AG09309 (cell line): ENCODE measurements around the gene BET1.
"Not testable (repeated sequence)": the region's sequence is repeated elsewhere in the genome, so short reads cannot be mapped to it uniquely, and the experiment has no call there.

Experiments used
- DNase-seq: peaks from one replicate; pipeline ENCODE4 v3.0.0-alpha.2; 2010; ENCODE audit warnings: low read depth
- H3K4me3 ChIP-seq: 2 replicates; pipeline ENCODE4 v1.5.1; 2011; ENCODE audit warnings: mild to moderate bottlenecking, low read depth, low read length, moderate library complexity; ENCODE audit not compliant: control insufficient read depth
- CTCF ChIP-seq: IDR thresholded peaks from 2 replicates; pipeline ENCODE4 v1.5.1; 2011; ENCODE audit warnings: mild to moderate bottlenecking, low read depth, low read length, inconsistent platforms; ENCODE audit not compliant: insufficient read depth, control insufficient read depth; ENCODE audit errors: missing control alignments

Gene BET1

GRCh38 chr7:94039368-94040035 lies 35.3 kb upstream of the BET1 start:
- no peak overlapping the region for H3K4me3 ChIP-seq
- DNase-seq, result no peak
- TF ChIP-seq CTCF, result no peak

- H3K4me3 ChIP-seq, result no peak overlapping the region
- no peak for DNase-seq
- no peak for TF ChIP-seq CTCF
Measured at GRCh38 chr7:94031865-94032264, 27.7 kb upstream of the BET1 start.

DNA sequence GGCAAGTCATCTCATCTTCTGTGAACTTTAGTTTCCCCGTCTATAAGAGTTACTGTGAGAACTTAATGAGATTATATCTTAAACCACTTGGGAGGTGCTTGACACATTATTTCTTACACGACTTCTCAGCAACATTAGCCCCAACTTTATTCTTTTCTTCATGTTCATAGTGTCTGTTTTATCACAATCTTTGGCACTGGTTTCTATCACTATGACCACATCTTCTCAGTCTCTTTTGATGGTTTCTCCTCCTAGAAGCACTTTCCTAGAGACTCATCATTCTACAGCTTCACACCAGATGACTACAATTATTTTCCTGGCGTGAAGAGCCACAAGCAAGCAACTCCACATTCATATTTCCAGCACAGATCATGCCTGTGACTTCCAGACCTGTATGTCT lies 26.5 kb upstream of the BET1 start:
- TF ChIP-seq CTCF, result no peak
- DNase-seq, result no peak
- H3K4me3 ChIP-seq, result no peak overlapping the region

DNA sequence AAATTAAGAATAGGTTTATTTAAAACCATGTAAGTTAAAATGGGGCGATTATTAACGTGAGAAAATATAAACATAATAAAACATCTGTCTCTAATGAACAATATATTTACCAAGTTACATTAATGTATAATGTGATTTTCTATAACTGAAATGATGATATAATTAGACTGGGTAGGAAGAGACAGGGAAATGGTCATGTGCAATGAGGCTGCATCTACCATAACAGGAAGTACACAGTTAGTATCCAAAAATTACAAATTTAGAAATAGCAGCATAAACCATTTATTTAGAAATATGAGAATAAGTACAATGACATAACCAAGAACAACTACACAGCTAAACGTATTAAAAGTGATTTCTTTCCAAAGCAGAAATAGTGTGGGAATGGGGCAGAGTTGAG lies 25.8 kb upstream of the BET1 start:
- TF ChIP-seq CTCF, result no peak
- no peak overlapping the region for H3K4me3 ChIP-seq
- no peak for DNase-seq

GRCh38 chr7:94028768-94029167 lies 24.6 kb upstream of the BET1 start:
- DNase-seq, result no peak
- TF ChIP-seq CTCF, result no peak
- H3K4me3 ChIP-seq, result no peak overlapping the region

DNA sequence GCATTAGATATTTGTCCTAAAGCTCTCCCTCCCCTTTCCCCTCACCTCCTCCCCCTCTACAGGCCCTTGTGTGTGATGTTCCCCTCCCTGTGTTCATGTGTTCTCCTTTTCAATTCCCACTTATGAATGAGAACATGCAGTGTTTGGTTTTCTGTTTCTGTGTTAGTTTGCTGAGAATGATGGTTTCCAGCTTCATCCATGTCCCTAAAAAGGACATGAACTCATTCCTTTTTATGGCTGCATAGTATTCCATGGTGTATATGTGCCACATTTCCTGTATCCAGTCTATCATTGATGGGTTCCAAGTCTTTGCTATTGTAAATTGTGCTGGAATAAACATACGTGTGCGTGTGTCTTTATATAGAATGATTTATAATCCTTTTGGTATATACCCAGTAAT lies 22.5 kb upstream of the BET1 start:
- DNase-seq, H3K4me3 ChIP-seq: not testable (repeated sequence)

DNA sequence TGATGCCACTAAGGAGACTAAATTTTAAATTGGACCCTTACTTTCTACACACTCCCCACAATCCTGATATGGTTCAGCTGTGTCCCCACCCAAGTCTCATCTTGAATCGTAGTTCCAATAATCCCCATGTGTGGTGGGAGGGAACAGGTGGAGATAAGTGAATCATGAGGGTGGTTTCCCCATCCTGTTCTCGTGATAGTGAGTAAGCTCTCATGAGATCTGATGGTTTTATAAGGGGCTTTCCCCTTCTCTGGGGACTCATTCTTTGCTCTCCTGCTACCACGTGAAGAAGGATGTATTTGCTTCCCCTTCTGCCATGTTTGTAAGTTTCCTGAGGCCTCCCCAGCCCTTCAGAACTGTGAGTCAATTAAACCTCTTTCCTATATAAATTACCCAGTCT lies 18.4 kb upstream of the BET1 start:
- no peak overlapping the region for H3K4me3 ChIP-seq
- TF ChIP-seq CTCF, result no peak
- no peak for DNase-seq

GRCh38 chr7:94016786-94017185 lies 12.6 kb upstream of the BET1 start:
- no peak for TF ChIP-seq CTCF
- no peak for DNase-seq
- no peak overlapping the region for H3K4me3 ChIP-seq
